HG03159 (cell line): ENCODE results near the gene RIPPLY2.

Experiments
- ATAC-seq: cut with Tn5 transposase; IDR thresholded peaks from one replicate; pipeline ENCODE4 v1.9.1; 2021; ENCODE audit warnings: mild to moderate bottlenecking, moderate library complexity; ENCODE audit not compliant: unreplicated experiment

Gene RIPPLY2

DNA sequence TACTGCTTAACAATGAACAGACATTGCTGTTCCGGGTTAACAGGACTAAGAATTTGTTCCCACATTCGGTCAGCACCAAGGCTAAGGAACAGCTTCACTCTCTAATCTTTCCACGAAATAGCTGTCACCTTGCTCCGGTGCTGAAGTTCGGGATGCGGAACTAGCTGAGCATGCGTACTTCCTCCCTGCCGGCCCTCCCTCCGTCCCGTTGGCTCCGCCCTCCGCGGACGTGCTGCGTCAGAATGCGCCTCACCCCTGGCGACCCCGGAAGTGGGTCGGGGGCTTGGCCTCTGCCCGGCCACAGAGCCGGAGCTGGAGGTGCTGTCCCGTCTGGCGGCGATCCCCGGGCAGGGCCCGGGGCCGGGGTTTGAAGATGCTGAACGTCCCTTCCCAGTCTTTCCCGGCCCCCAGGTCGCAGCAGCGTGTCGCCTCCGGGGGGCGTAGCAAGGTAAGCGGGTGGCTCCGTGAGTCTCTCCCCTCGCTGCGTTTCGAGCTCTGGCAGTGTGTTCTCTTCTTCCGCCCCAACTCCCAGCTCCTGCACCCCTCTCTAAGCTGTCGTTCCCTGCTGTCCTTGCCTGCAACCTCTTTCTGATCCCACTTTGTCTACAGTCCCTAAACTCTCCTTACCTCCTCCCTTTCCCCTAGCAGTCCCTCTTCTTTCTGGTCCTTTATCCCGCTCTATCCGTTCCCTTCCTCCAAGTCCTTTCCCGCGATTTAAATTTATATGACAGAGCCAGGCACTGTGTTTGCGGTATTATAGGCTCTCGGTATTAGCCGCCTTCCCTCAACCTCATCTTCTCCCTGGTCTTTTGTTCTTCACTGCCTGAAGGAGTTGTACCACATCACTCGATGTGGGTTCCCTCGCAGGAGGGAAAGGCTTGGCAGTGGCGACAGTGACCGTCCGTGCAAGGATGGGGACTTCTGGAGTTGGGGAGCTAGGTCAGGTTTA, 6.5 kb downstream of the RIPPLY2 start, which contains the start of gene CYB5R4:
Gene CYB5R4, plus strand, starts transcription at position 280 of the 949 bp plus-strand sequence. Its CDS starts 94 bp downstream, at position 374.
- ATAC-seq, result peak; percentile 98

DNA sequence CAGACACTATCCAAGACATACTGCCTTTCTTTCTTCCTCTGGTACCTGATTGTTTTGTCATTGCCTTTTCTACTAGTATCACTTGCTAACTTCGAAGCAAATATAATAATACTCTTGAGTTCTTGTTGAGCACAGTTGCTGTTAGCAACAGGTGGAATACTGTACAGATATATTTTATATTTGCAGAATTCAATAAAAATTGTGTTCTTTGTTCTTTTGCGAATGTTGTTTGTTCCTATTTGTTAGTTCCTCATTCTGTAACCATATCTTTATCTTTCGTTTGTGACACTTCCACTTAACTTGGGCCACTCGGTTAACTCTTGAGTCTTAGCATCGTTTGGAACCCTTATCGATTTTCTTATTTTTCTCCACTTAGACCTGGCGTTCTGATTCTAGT, 7.2 kb downstream of the RIPPLY2 start:
- no peak for ATAC-seq

DNA sequence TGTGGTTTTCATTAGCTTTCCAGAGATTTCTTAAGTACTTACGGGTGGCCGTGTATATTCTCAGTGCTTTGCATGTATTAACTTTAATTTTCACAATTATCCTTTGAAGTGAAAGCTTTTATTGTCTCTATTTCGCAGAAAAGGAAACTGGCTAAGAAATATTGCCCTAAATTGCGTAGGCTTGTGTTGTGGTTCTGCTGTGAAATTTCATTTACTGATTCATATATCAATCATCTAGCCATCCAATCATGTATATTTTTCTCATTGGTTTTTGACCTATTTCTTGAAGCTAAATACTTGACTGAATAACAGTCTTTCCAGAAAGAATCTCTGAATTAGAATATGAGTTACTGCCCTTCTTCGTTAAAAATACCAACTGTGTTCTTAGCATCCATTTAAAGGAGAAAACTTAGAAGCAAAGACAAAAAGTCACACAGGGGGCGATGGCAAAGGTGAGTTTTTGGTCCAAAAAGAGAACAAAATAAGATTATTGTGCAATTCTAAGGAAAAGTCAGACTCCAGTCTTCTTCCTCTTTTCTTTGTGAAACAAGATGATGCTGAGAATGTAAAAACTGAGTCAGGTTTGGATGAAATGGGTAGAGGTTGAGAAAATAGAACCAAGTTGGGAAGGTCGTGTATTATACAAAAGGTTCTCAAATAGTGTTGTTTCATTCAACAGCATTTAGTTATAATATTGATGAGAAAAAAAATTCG, 7.8 kb downstream of the RIPPLY2 start:
- ATAC-seq, result no peak

DNA sequence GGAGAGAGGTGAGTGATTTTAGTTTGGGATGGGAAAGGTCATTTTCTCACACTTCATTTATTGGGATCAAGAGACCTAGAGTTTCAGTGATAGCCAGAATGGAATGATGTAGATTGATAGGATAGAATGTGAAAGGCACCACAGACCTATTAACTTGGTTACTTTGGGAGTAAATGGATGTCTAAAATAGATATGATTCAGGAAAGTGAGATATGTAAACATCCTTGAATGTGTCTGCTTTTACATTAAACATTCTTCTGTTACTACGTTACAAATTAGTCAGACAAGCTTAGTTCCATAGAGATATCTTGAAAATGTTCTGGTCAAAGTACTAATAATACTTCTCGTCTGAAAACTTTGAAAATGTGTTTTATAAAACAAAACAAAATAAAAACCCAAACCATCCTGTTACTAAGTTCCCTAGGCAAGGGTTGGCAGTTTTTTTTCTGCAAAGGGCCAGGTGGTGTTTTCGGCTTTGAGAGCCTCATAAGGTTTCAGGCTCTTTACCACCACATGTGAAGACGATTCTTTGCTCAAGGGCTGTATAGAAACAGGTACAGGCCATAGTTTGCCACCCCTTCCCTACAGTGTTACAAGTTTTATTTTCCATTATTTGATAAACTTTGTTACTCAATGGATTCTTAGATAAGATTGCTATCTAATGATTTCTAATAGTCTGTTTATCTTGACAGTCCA, 9.8 kb downstream of the RIPPLY2 start:
- no peak for ATAC-seq

DNA sequence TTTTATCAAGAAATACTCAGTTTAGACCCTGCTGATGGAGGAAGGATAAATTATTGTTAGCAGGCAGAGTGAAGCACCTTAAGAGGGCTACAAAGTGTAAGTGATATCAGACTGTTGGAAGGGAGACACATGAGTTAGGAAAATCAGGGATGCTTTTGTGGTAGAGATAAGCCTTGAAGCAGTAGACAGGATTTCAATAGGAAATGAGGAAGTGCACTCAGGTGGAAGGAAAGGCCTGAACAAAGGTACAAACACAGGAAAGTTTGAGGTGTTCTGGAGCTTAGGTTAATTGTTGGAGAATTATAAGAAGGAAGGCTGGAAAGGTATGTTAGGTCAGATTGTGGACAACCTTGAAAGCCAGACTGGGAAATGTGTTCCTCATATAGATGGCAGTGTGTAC, 13.9 kb downstream of the RIPPLY2 start:
- no peak for ATAC-seq

- ATAC-seq, result no peak
Measured at GRCh38 chr6:83867527-83868161, 14.5 kb downstream of the RIPPLY2 start.

DNA sequence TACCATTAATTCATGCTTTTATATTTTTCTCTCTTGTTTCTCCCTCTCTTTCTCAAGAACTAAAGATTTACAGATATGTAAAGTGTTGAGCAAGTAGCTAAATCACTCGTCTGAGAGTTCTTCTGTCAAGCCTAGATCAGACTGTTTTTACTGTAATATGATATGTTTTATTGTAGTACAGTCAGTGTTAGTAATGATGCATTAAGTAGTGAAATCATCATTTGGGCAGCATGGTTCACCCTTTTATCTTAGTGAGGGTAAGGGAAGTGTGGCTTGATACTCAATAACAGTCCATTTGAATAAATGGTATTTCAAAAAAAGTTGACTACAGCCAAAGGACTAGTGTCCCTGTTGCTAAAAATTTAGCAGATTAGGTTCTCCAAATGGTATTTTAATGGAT, 15.5 kb downstream of the RIPPLY2 start:
- ATAC-seq, result no peak

DNA sequence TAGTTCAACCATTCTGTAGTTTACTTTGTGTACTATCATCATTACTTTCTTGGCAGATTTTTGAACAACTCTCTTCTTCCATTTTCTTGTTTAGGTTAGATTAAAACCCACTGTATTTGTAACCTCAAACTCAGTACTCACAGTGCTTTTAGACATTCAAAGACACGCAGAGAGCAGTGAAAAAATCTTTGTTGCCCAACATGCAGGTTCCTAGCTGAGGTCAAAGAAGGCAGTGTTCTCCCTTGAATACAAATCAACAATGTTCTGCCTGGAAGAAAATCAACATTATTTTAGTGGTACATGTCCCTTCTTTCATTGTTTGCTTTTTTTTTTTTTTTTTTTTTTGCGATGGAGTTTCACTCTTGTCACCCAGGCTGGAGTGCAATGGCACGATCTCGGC, 17.5 kb downstream of the RIPPLY2 start:
- no peak for ATAC-seq

- no peak for ATAC-seq
Measured at GRCh38 chr6:83872386-83873118, 19.4 kb downstream of the RIPPLY2 start.

GRCh38 chr6:83873869-83874268, 20.7 kb downstream of the RIPPLY2 start:
- ATAC-seq, result no peak

DNA sequence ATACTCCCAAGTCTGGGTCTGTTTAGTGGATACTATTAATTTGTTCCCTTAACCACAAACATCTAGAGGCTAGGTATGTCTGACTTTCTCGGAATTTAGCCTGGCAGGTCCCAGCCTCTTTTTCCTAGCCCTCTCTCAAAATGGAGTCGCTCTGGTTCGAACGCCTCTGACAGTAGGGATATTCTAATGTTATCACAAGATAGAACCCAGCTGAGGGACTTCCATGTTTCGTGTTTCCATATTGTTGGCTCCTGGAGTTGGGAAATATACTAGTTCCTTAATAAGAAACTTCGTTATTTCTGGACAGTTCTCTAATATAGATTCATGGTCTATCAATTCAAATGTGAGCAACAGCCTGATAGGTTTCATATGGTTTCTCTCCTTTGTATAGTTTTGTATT, 22.7 kb downstream of the RIPPLY2 start:
- ATAC-seq, result no peak

DNA sequence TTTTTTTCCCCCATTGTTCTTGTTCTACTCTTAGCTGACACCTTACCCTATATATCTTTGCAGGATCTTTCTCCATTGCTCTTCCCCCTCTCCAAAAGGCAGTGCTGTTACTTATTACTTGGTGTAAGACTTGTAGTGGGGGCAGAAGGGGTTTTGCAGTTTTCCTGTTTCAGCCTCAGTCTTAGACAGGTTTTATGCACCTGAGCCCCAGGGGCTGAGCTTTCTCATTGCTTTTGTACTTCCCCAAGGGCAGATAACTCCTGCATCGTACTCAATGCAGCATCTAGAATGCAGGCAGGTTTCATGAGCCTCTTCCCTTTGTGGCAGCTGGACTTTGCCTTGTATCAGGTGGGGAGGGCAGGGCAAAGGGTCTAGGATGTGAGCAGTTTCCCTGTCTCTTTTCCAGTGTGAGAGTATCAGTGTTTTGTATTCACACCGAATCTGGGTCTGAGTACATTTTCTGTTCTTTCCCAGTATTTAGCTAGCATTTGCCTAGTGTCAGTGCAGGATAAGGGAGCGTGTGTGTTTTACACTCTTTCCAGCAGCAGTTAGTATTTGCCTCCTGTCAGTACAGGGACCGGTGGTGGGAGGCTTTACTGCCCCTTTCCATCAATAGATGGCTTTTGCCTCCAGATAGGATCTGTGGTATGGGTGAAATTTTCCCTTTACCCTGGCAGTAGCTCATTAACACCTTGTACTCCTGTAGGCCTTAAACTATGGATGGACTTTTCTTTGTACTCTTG, 25.9 kb downstream of the RIPPLY2 start:
- ATAC-seq, result no peak

DNA sequence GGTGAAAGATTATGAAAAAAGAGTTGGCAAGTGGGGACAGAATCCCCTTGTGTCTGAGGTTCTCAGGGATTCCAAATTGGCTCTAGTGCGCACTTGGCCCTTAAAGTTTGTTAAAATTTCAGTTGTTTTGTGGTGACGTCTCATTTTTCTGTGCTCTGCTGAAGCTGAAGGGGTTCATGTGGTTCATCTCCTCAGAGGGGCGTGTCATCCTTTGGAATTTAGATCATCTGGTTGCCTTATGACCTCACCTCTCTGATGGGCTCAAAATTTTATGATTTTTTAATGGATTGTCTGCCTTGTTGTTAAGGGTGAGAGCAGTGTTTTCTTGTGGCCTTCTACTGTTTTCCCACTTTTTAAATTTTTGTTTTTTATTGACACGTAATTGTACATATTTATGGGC, 26.6 kb downstream of the RIPPLY2 start:
- no peak for ATAC-seq

GRCh38 chr6:83883240-83883639, 30.1 kb downstream of the RIPPLY2 start:
- ATAC-seq, result no peak

GRCh38 chr6:83884523-83884922, 31.4 kb downstream of the RIPPLY2 start:
- peak; percentile 93 for ATAC-seq

DNA sequence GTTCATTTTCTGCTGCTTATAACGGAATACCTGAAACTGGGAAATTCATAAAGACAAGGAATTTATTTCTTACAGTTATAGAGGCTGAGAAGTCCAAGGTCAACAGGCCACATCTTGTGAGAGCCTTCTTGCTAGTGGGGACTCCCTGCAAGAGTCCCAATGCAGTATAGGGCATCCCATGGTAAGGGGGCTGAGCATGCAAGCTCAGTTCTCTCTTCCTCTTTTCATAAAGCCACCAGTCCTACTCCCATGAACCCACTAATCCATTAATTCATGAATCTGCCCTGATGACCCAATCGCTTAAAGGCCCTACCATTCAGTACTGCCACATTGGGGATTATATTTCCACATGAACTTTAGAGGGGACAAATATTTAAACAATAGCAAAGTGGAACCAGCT, 32.8 kb downstream of the RIPPLY2 start:
- no peak for ATAC-seq

- ATAC-seq, result no peak
Measured at GRCh38 chr6:83889621-83890020, 36.5 kb downstream of the RIPPLY2 start.

- ATAC-seq, result no peak
Measured at GRCh38 chr6:83890520-83890919, 37.4 kb downstream of the RIPPLY2 start.

DNA sequence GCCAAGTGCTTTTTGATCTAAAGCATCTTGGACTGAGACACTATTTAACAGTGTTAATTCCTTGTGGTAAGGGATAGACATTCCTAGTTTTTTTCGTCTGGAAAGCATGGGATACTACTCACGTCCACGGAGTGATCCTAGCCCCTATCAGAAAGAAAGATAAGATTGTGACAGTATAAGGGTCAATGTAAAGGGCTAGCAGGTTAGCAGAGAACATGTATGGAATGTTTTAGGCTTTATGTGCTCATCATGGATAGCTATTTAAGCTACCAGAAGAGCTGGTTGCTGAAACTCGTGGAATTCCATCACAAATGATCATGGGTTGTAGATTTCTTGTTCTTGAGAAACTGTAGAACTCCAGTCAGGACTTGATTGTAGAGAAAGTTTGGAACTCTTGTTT, 38.4 kb downstream of the RIPPLY2 start:
- ATAC-seq, result no peak

DNA sequence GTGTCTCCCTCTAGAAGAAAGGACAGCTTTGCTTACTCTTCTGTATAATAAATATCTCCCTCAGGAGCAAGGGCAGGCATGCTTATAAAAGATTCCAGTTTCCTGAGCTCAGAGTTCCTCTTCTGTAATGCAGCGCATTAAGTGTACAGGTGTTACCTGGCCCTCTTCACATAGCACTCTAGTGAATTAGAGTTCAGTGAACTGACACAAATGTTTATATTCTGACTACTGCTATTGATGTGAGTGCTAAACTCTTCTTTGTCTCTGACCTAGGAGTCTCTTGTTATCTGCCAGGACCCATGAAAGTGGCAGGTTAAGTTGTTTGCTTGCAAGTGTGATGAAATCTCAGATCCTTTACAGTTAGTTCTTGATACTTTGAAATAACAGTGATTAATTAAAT, 39.9 kb downstream of the RIPPLY2 start:
- no peak for ATAC-seq
